ENCODE measurements around the gene NOL4. TPM values are rescaled to one million over a fixed set of nuclear protein-coding genes. Genes with fewer than 3 reads are reported as not detected.

NOL4 gene
- total RNA-seq, 1 donor from 2014 or later, result 11.5 TPM

DNA sequence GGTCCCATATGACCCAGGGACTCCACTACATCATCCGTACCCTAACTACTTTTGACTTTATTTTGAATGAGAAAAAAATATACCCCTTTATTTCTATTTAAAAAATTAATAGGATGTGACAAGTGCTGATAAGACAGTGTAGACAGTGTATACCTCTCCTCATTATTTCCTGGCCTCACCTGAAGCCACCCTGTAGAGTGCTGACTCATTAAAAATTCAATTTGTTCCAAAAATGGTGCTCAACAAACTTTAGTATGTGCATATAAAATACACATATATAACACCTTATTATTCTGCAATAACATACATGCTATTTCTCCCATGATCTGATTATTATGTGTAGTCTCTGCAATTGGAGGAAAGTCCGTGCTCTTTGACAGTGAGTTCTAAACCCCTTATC lies 20.8 kb downstream of the NOL4 start:
- H3K4me1 Mint-ChIP-seq, result peaks cover 17% of the 10 kb centered on the region
- H3K36me3 Mint-ChIP-seq, result no peaks in the 10 kb centered on the region

DNA sequence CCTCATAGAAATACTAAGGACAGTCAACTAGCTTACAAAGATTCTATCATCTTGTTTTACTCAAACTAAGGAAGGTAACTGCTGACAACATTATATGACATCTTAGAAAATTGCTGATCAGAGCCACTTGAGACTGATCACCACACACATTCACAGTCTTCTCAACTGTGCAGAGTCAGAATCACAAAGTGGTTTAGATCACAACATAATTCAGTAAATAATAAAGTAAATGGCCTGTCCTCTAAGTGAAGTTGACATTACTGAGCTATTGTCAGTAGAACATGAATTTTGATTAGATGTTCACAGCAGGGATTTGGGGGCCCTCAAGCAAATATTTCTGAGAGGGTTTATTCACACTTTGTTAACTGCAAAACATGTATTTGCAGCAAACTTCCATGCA lies 28.5 kb downstream of the NOL4 start:
- Histone ChIP-seq H3K27ac (no peak overlapping the region), H3K36me3 (no peaks in the 10 kb centered on the region), H2AFZ (replicated peaks) (no peak overlapping the region), H3K27me3 (no peaks in the 10 kb centered on the region), H3F3A (ENCODE audit: low read depth) (no peaks in the 10 kb centered on the region), H3K4me1 (no peaks in the 10 kb centered on the region), H3K9me3 (ENCODE audit: low read depth) (no peaks in the 10 kb centered on the region), H3K9ac (no peak overlapping the region), H3K4me2 (no peak overlapping the region), H4K20me1 (ENCODE audit: low read depth) (no peaks in the 10 kb centered on the region), H3K4me3 (no peak overlapping the region), H3K79me2 (ENCODE audit: low read depth) (no peaks in the 10 kb centered on the region)
- TF ChIP-seq EZH2phosphoT487 (IDR thresholded peaks at IDR 0.05) (no peak), CTCF (IDR thresholded peaks at IDR 0.05) (no peak), EZH2 (IDR thresholded peaks at IDR 0.05) (no peak)
- Mint-ChIP-seq H3K27ac (no peak overlapping the region), H3K4me1 (peaks cover 8% of the 10 kb centered on the region), H3K27me3 (ENCODE audit: insufficient read depth, low read depth) (no peaks in the 10 kb centered on the region), H3K36me3 (no peaks in the 10 kb centered on the region), H3K9me3 (peaks cover 6% of the 10 kb centered on the region), H3K4me3 (no peak overlapping the region)
- no peak for DNase-seq (ENCODE audit: low spot score)

More for the DNA sequence above, 20.8 kb downstream of the NOL4 start:
- Histone ChIP-seq H3K79me2 (ENCODE audit: low read depth) (no peaks in the 10 kb centered on the region), H3K9me3 (ENCODE audit: low read depth) (no peaks in the 10 kb centered on the region), H3K4me2 (no peak overlapping the region), H2AFZ (replicated peaks) (no peak overlapping the region), H3K27me3 (no peaks in the 10 kb centered on the region), H3K36me3 (no peaks in the 10 kb centered on the region), H4K20me1 (ENCODE audit: low read depth) (no peaks in the 10 kb centered on the region), H3K4me1 (no peaks in the 10 kb centered on the region), H3K9ac (no peak overlapping the region), H3F3A (ENCODE audit: low read depth) (no peaks in the 10 kb centered on the region), H3K27ac (no peak overlapping the region), H3K4me3 (no peak overlapping the region)
- Mint-ChIP-seq H3K9me3 (peaks cover 3% of the 10 kb centered on the region), H3K27me3 (ENCODE audit: insufficient read depth, low read depth) (no peaks in the 10 kb centered on the region), H3K27ac (no peak overlapping the region), H3K4me3 (no peak overlapping the region)
- DNase-seq (ENCODE audit: low spot score), result no peak
- TF ChIP-seq CTCF (IDR thresholded peaks at IDR 0.05) (no peak), EZH2phosphoT487 (IDR thresholded peaks at IDR 0.05) (no peak), EZH2 (IDR thresholded peaks at IDR 0.05) (no peak)

DNA sequence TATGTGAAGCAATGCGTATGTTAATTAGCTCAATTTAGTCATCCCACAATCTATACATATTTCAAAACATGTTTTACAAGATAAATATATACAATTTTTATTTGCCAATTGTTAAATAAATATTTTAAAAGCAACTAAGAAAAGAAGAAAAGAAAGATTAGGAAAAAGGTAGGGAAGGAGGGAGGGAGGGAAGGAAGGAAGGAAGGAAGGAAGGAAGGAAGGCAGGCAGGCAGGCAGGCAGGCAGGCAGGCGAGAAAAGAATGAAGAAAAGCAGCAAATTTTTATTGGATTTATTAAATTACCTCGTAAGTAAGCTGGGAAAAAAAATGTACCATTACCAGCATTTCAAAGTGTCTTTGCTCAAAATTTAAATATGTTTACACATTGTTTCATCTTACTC lies 30.5 kb downstream of the NOL4 start:
- H3K27me3 Mint-ChIP-seq (ENCODE audit: insufficient read depth, low read depth), result no peaks in the 10 kb centered on the region
- no peaks in the 10 kb centered on the region for H3K36me3 Mint-ChIP-seq
- Histone ChIP-seq H3K9me3 (ENCODE audit: low read depth) (no peaks in the 10 kb centered on the region), H3K9ac (no peak overlapping the region), H3K27ac (no peak overlapping the region), H3K4me3 (no peak overlapping the region), H3K36me3 (no peaks in the 10 kb centered on the region), H3K27me3 (no peaks in the 10 kb centered on the region), H3K79me2 (ENCODE audit: low read depth) (no peaks in the 10 kb centered on the region), H4K20me1 (ENCODE audit: low read depth) (no peaks in the 10 kb centered on the region), H3K4me2 (no peak overlapping the region), H2AFZ (replicated peaks) (no peak overlapping the region), H3K4me1 (no peaks in the 10 kb centered on the region), H3F3A (ENCODE audit: low read depth) (no peaks in the 10 kb centered on the region)
- H3K4me3 Mint-ChIP-seq, result no peak overlapping the region
- no peak overlapping the region for H3K27ac Mint-ChIP-seq
- H3K9me3 Mint-ChIP-seq, result peaks cover 6% of the 10 kb centered on the region
- DNase-seq (ENCODE audit: low spot score), result no peak
- TF ChIP-seq EZH2phosphoT487 (IDR thresholded peaks at IDR 0.05) (no peak), CTCF (IDR thresholded peaks at IDR 0.05) (no peak), EZH2 (IDR thresholded peaks at IDR 0.05) (no peak)
- H3K4me1 Mint-ChIP-seq, result peaks cover 8% of the 10 kb centered on the region

Data from neural progenitor cell (in vitro differentiated cells).